DND-41 (cell line): ENCODE measurements around the gene LRRC42.

Source experiments
- ATAC-seq: fragments of 200-7000 bp; cut with Tn5 transposase; 3 replicates; pipeline ENCODE4 v1.9.1; 2021; ENCODE audit warnings: low read depth; ENCODE audit not compliant: insufficient read depth
- DNase-seq: peaks from one replicate; pipeline ENCODE4 v3.0.0-alpha.2; 2020
- H2AFZ ChIP-seq: 2 replicates; pipeline ENCODE4 v1.6.0; 2012; ENCODE audit warnings: low read depth, low read length
- H3K27ac ChIP-seq: 2 replicates; pipeline ENCODE4 v1.5.1; 2012; ENCODE audit warnings: low read length, inconsistent platforms
- H3K27me3 ChIP-seq: fragments of 200-600 bp; sonication (generic); 2 replicates; pipeline ENCODE4 v1.6.0; 2012; ENCODE audit warnings: low read length, mild to moderate bottlenecking, inconsistent platforms; ENCODE audit not compliant: insufficient read depth, poor library complexity
- H3K36me3 ChIP-seq: 2 replicates; pipeline ENCODE4 v1.5.1; 2012; ENCODE audit warnings: low read length, inconsistent platforms; ENCODE audit not compliant: insufficient read depth
- H3K4me1 ChIP-seq: 2 replicates; pipeline ENCODE4 v1.5.1; 2012; ENCODE audit warnings: mild to moderate bottlenecking, low read length; ENCODE audit not compliant: insufficient read depth
- H3K4me2 ChIP-seq: 2 replicates; pipeline ENCODE4 v1.6.0; 2012; ENCODE audit warnings: mild to moderate bottlenecking, moderate library complexity, low read length, inconsistent platforms; ENCODE audit not compliant: insufficient read depth
- H3K4me3 ChIP-seq, 2 experiments: fragments of 200-600 bp in 1 of 2; shearing (Covaris generic) in 1 of 2; 2 replicates each; pipeline ENCODE4 v1.5.1; 2012 to 2016; ENCODE audit warnings: inconsistent platforms in 2 of 2, low read length in 2 of 2, mild to moderate bottlenecking in 2 of 2, low read depth in 1 of 2, moderate library complexity in 1 of 2
- H3K79me2 ChIP-seq: 2 replicates; pipeline ENCODE4 v1.6.0; 2012; ENCODE audit warnings: low read length, inconsistent platforms; ENCODE audit not compliant: insufficient read depth
- H3K9ac ChIP-seq: 2 replicates; pipeline ENCODE4 v1.6.0; 2012; ENCODE audit warnings: low read depth, mild to moderate bottlenecking, inconsistent platforms, low read length, moderate library complexity
- H3K9me3 ChIP-seq: 2 replicates; pipeline ENCODE4 v1.5.1; 2012; ENCODE audit warnings: low read length, moderate library complexity, mild to moderate bottlenecking, inconsistent platforms; ENCODE audit not compliant: insufficient read depth, severe bottlenecking
- H4K20me1 ChIP-seq: 2 replicates; pipeline ENCODE4 v1.6.0; 2012; ENCODE audit warnings: low read length; ENCODE audit not compliant: insufficient read depth
- CTCF ChIP-seq: IDR thresholded peaks from 2 replicates; pipeline ENCODE4 v1.5.1; 2012; ENCODE audit warnings: borderline replicate concordance, low read length, moderate library complexity, mild to moderate bottlenecking; ENCODE audit not compliant: poor library complexity, severe bottlenecking; ENCODE audit errors: extremely low read depth
- EZH2 ChIP-seq: IDR thresholded peaks from 3 replicates; pipeline ENCODE4 v1.6.1; 2012; ENCODE audit warnings: borderline replicate concordance, low read depth, mild to moderate bottlenecking, moderate library complexity, low read length, inconsistent platforms; ENCODE audit not compliant: severe bottlenecking

Gene LRRC42

GRCh38 chr1:54010415-54011117 lies 64.4 kb downstream of the LRRC42 start:
- no peak overlapping the region for H3K9ac ChIP-seq
- H3K79me2 ChIP-seq = no peaks in the 10 kb centered on the region
- no peaks in the 10 kb centered on the region for H3K36me3 ChIP-seq
- TF ChIP-seq CTCF (no peak), EZH2 (no peak)
- DNase-seq (no peak), ATAC-seq (no peak)
- no peak overlapping the region for H3K4me2 ChIP-seq
- H3K27me3 ChIP-seq = peaks cover 2% of the 10 kb centered on the region
- no peak overlapping the region for H3K27ac ChIP-seq
- H4K20me1 ChIP-seq = no peaks in the 10 kb centered on the region
- no peaks in the 10 kb centered on the region for H3K9me3 ChIP-seq
- H3K4me1 ChIP-seq = no peaks in the 10 kb centered on the region
- H3K4me3 ChIP-seq = no peak overlapping the region
- H2AFZ ChIP-seq = no peak overlapping the region

GRCh38 chr1:54011316-54012007 lies 65.3 kb downstream of the LRRC42 start:
- no peak overlapping the region for H2AFZ ChIP-seq
- H3K79me2 ChIP-seq = no peaks in the 10 kb centered on the region

GRCh38 chr1:54012008-54012325 lies 65.8 kb downstream of the LRRC42 start:
- Histone ChIP-seq H3K79me2 (no peaks in the 10 kb centered on the region), H3K27me3 (peaks cover 2% of the 10 kb centered on the region)
- ATAC-seq = no peak

More at GRCh38 chr1:54011316-54012007, 65.3 kb downstream of the LRRC42 start:
- Histone ChIP-seq H3K9ac (no peak overlapping the region), H4K20me1 (no peaks in the 10 kb centered on the region), H3K4me1 (no peaks in the 10 kb centered on the region), H3K27ac (no peak overlapping the region), H3K36me3 (no peaks in the 10 kb centered on the region), H3K27me3 (peaks cover 2% of the 10 kb centered on the region), H3K9me3 (no peaks in the 10 kb centered on the region), H3K4me3 (no peak overlapping the region), H3K4me2 (no peak overlapping the region)
- DNase-seq (no peak), ATAC-seq (no peak)
- TF ChIP-seq CTCF (no peak), EZH2 (no peak)

More at GRCh38 chr1:54012008-54012325, 65.8 kb downstream of the LRRC42 start:
- no peak overlapping the region for H3K4me2 ChIP-seq
- H3K27ac ChIP-seq = no peak overlapping the region
- H3K9ac ChIP-seq = no peak overlapping the region
- no peaks in the 10 kb centered on the region for H4K20me1 ChIP-seq
- TF ChIP-seq EZH2 (no peak), CTCF (no peak)
- no peak for DNase-seq
- H3K9me3 ChIP-seq = no peaks in the 10 kb centered on the region
- no peak overlapping the region for H2AFZ ChIP-seq
- H3K4me1 ChIP-seq = no peaks in the 10 kb centered on the region
- H3K36me3 ChIP-seq = no peaks in the 10 kb centered on the region
- no peak overlapping the region for H3K4me3 ChIP-seq
